ENCODE measurements around the gene UCK1.

- TF ChIP-seq, protein P1, sequence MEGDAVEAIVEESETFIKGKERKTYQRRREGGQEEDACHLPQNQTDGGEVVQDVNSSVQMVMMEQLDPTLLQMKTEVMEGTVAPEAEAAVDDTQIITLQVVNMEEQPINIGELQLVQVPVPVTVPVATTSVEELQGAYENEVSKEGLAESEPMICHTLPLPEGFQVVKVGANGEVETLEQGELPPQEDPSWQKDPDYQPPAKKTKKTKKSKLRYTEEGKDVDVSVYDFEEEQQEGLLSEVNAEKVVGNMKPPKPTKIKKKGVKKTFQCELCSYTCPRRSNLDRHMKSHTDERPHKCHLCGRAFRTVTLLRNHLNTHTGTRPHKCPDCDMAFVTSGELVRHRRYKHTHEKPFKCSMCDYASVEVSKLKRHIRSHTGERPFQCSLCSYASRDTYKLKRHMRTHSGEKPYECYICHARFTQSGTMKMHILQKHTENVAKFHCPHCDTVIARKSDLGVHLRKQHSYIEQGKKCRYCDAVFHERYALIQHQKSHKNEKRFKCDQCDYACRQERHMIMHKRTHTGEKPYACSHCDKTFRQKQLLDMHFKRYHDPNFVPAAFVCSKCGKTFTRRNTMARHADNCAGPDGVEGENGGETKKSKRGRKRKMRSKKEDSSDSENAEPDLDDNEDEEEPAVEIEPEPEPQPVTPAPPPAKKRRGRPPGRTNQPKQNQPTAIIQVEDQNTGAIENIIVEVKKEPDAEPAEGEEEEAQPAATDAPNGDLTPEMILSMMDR (IDR thresholded peaks at IDR 0.05), result no peak
- TF ChIP-seq POLR2A (IDR thresholded peaks at IDR 0.05) (no peak), POLR2AphosphoS5 (IDR thresholded peaks at IDR 0.05) (no peak)
Measured at GRCh38 chr9:131473891-131474290, 57.2 kb downstream of the UCK1 start.

Measured in stomach (tissue), 4 donors.